Dendritic cell treated with granulocyte-macrophage colony-stimulating factor and Interleukin-4, amounts not matched to agents 40 ng/mL and 50 ng/mL, for 4 days (primary cell): ENCODE measurements around the gene DZIP1.

Source experiments
- H3K27ac Mint-ChIP-seq: one replicate; pipeline ENCODE4 v1.8.0; 2022; ENCODE audit warnings: mild to moderate bottlenecking, mixed read lengths
- H3K27me3 Mint-ChIP-seq: one replicate; pipeline ENCODE4 v1.8.0; 2022; ENCODE audit warnings: mild to moderate bottlenecking, mixed read lengths
- H3K36me3 Mint-ChIP-seq: one replicate; pipeline ENCODE4 v1.8.0; 2022; ENCODE audit warnings: low read depth, mixed read lengths
- H3K4me1 Mint-ChIP-seq: one replicate; pipeline ENCODE4 v1.8.0; 2022; ENCODE audit warnings: low read depth, mixed read lengths
- H3K4me3 Mint-ChIP-seq: one replicate; pipeline ENCODE4 v1.8.0; 2022; ENCODE audit warnings: mild to moderate bottlenecking, moderate library complexity, mixed read lengths
- H3K9me3 Mint-ChIP-seq: one replicate; pipeline ENCODE4 v1.8.0; 2022; ENCODE audit warnings: mixed read lengths
- intact Hi-C: fragments of 100-400 bp; cut with micrococcal nuclease; formaldehyde crosslinking; loops from one replicate; pipeline ENCODE4 v1.15.0; 2022

DZIP1 gene

GRCh38 chr13:95540888-95541287 lies 103.6 kb downstream of the DZIP1 start:
- H3K27me3 Mint-ChIP-seq = no peaks in the 10 kb centered on the region
- peaks cover 15% of the 10 kb centered on the region for H3K4me1 Mint-ChIP-seq

DNA sequence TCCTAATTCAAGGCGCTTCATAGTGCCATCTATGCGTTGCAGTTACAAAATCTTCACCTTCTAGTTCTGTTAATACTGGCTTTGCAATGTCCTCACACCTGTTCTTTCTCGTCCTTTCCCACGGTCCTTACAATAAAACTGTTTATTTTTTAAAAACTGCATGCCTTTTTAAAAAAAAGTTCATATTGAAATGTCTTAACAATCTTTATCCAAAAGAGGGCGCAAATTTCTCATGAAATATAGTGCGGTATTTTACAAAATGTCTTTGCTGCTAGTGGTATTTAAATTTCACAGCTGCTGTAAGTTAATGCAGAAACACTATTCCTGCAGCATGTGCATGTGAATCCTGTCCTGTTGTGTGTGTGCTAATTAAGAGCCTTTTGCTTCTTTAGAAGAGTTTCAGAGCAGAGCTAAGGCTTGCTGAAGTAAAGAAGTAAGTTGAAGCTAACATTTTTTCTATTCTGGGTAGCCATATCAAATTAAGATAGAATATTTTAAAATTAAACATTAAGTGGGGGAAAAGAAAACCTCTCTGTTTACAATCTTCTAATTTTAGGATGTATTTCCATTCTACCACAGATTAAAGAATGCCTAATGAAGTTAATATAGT lies 107.8 kb downstream of the DZIP1 start:
- intact Hi-C loops = loop anchor here (1.0 to 10.0 kb wide), 3 partner anchors 88 to 298 kb away; no protein-coding TSS in a partner anchor
- Mint-ChIP-seq H3K36me3 (no peaks in the 10 kb centered on the region), H3K4me3 (no peak overlapping the region), H3K27me3 (no peaks in the 10 kb centered on the region), H3K4me1 (peaks cover 19% of the 10 kb centered on the region), H3K27ac (no peak overlapping the region), H3K9me3 (no peaks in the 10 kb centered on the region)

More at GRCh38 chr13:95540888-95541287, 103.6 kb downstream of the DZIP1 start:
- no peak overlapping the region for H3K27ac Mint-ChIP-seq
- H3K9me3 Mint-ChIP-seq = no peaks in the 10 kb centered on the region
- H3K36me3 Mint-ChIP-seq = no peaks in the 10 kb centered on the region
- intact Hi-C loops = no loop called here
- no peak overlapping the region for H3K4me3 Mint-ChIP-seq

DNA sequence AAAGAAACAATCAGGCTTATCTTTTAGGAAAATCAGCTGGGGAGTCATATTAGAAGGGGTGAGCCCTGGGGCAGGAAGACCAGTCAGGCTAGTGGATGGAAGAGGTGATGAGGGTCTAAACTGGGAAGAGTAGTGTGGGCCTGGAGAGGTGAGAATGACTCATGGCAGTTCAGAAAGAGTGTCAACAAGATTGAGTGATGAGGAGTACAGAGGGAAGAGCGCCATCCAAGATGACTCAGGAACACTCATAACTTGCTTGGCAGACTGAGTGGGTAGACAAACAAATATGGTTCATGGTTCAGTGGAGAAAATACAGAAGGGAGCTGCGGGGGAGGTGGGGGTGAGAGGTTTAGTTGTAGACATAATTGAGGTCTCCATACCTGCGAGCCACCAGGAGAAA lies 109.3 kb downstream of the DZIP1 start:
- intact Hi-C loops = loop anchor here (10.0 kb wide), 1 partner anchor 90 kb away; no protein-coding TSS in a partner anchor

GRCh38 chr13:95533545-95534160 lies 110.9 kb downstream of the DZIP1 start:
- Mint-ChIP-seq H3K36me3 (no peaks in the 10 kb centered on the region), H3K9me3 (no peaks in the 10 kb centered on the region), H3K4me3 (no peak overlapping the region), H3K27me3 (no peaks in the 10 kb centered on the region), H3K4me1 (peaks cover 14% of the 10 kb centered on the region), H3K27ac (no peak overlapping the region)
- intact Hi-C loops = loop anchor here (10.0 kb wide), 1 partner anchor 91 kb away; no protein-coding TSS in a partner anchor

More for the DNA sequence above, 109.3 kb downstream of the DZIP1 start:
- Mint-ChIP-seq H3K27me3 (no peaks in the 10 kb centered on the region), H3K4me1 (peaks cover 10% of the 10 kb centered on the region), H3K9me3 (no peaks in the 10 kb centered on the region), H3K4me3 (no peak overlapping the region), H3K27ac (no peak overlapping the region), H3K36me3 (no peaks in the 10 kb centered on the region)

DNA sequence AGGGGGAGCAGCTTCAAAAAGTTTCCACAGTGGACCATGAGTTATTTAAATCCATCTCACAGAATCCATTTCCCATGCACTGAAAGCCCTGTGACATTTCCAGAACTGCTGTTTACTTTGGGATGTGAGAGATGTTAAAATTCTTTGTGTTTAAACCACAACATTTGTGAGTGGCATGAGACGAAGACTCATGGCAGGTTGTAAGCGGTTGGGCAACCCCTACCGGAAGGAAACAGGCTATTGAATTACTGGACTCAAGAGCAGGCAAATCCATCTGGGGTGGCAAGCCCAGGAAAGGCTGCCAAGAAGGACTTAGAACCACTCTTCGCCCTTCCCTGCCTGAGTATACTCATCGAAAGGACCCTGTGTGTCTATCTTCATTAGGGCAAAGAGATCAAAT lies 114.3 kb downstream of the DZIP1 start:
- intact Hi-C loops = loop anchor here (10.0 kb wide), 1 partner anchor 95 kb away; no protein-coding TSS in a partner anchor
- Mint-ChIP-seq H3K4me3 (no peak overlapping the region), H3K27me3 (no peaks in the 10 kb centered on the region), H3K36me3 (no peaks in the 10 kb centered on the region), H3K27ac (no peak overlapping the region), H3K9me3 (no peaks in the 10 kb centered on the region), H3K4me1 (peaks cover 9% of the 10 kb centered on the region)
